Heart left ventricle (tissue), 13 donors: ENCODE results near the gene TSLP.

ENCODE experiments used
- CTCF ChIP-seq, 12 donors: fragments of 200-600 bp; sonication (generic) in 4 of 12; IDR thresholded peaks; one replicate each; pipeline versions ENCODE4 v1.5.0 to v1.8.0; 2018 to 2022; ENCODE audit warnings: antibody characterized with exemption in 12 of 12, mild to moderate bottlenecking in 5 of 12
- POLR2A ChIP-seq, 2 donors: fragments of 450-650 bp; IDR thresholded peaks; one replicate each; pipeline ENCODE4 v1.6.1; 2017; ENCODE audit warnings: antibody characterized with exemption in 2 of 2, mild to moderate bottlenecking in 2 of 2, moderate library complexity in 2 of 2
- donor health status: ischemic (EF 13 %, LVEDD 7.1; RV severe dilation, severe dysfunction).
- donor health status: DM: no; HTN: yes; CAD: no.
- donor health status: DM: no; HTN: no; CAD: no.
- donor health status: ischemic (EF 25% LVEDD 6.9; RV normal size, moderate dysfunction).
- donor health status: ischemic (EF 25% LVEDD 5.7; RV mildly dilated, moderate dysfunction).
- donor health status: ischemic (EF 35%, LVEDD 5.7; RV mildly dilated, moderate dysfunction).
- donor health status: nonischemic (EF 11% LVEDD 7.7; RV severe dilation, severe dysfunction).
- donor health status: DM: yes; HTN: yes; CAD: no.
- donor health status: PGD.
- donor health status: ischemic (EF 29% LVEDD 5.4; RV normal size, mild dysfunction).
- donor health status: nonischemic (EF 23%, LVEDD 6.1; RV moderate dilation, normal function).

DNA sequence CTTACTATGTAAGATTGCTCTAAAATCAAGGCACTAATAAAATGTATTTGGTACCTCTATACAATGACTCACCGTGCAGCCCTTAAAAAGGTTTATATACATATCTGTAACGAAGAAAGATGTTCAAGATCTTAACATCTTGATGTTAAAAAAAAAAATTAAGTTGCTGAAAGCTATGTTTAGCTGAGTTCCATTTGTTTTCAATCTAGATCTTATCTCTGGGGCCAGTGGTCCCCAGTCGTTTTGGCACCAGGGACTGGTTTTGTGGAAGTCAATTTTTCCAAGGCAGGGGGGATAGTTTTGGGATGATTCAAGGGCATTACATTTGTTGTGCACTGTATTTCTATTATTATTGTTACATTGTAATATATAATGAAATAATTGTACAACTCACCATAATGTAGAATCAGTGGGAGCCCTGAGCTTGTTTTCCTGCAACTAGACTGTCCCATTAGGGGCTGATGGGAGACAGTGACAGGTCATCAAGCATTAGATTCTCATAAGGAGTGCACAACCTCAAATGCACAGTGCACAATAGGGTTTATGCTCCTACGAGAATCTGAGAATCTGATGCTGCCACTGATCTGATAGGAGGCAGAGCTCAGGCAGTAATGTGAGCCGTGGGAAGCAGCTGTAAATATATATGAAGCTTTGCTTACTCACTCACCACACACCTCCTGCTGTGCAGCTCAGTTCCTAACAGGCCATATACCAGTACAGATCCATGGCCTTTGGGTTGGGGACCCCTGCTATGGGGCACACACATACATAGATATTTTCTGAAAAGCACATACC lies 27.6 kb upstream of the TSLP start:
- TF ChIP-seq POLR2A (IDR thresholded peaks at IDR 0.05) (no peak), CTCF (IDR thresholded peaks at IDR 0.05) (no peak)
